Nephron progenitor cell (in vitro differentiated cells): ENCODE measurements around the gene FEM1B.

ENCODE experiments used
- DNase-seq: peaks from one replicate; pipeline ENCODE4 v3.0.0; 2021
- H3K27ac Mint-ChIP-seq: 2 replicates; pipeline ENCODE4 v1.8.0; 2021; ENCODE audit warnings: mild to moderate bottlenecking, moderate library complexity, mixed read lengths
- H3K27me3 Mint-ChIP-seq: 2 replicates; pipeline ENCODE4 v1.8.0; 2021; ENCODE audit warnings: mild to moderate bottlenecking, low read depth, mixed read lengths; ENCODE audit not compliant: poor library complexity
- H3K36me3 Mint-ChIP-seq: 2 replicates; pipeline ENCODE4 v1.8.0; 2021; ENCODE audit warnings: low read depth, mixed read lengths
- H3K4me1 Mint-ChIP-seq: 2 replicates; pipeline ENCODE4 v1.8.0; 2021; ENCODE audit warnings: mixed read lengths
- H3K4me3 Mint-ChIP-seq: 2 replicates; pipeline ENCODE4 v1.8.0; 2021; ENCODE audit warnings: mild to moderate bottlenecking, moderate library complexity, mixed read lengths
- H3K9me3 Mint-ChIP-seq: 2 replicates; pipeline ENCODE4 v1.8.0; 2021; ENCODE audit warnings: mild to moderate bottlenecking, moderate library complexity, mixed read lengths
- CTCF ChIP-seq: fragments of 200-600 bp; sonication (generic); IDR thresholded peaks from 2 replicates; pipeline ENCODE4 v1.5.0; 2021; ENCODE audit warnings: antibody characterized with exemption

FEM1B gene

GRCh38 chr15:68256675-68257450 lies 20.7 kb upstream of the FEM1B start:
- Mint-ChIP-seq H3K27ac (no peak overlapping the region), H3K4me1 (no peaks in the 10 kb centered on the region), H3K4me3 (peak overlapping the region; percentile 77), H3K27me3 (peaks cover 20% of the 10 kb centered on the region), H3K9me3 (no peaks in the 10 kb centered on the region), H3K36me3 (no peaks in the 10 kb centered on the region)
- no peak for TF ChIP-seq CTCF
- peak; percentile 89 for DNase-seq

- no peaks in the 10 kb centered on the region for H3K36me3 Mint-ChIP-seq
- H3K27ac Mint-ChIP-seq: no peak overlapping the region
- no peak overlapping the region for H3K4me3 Mint-ChIP-seq
- H3K4me1 Mint-ChIP-seq: no peaks in the 10 kb centered on the region
- H3K27me3 Mint-ChIP-seq: peaks cover 20% of the 10 kb centered on the region
- no peaks in the 10 kb centered on the region for H3K9me3 Mint-ChIP-seq
- no peak for TF ChIP-seq CTCF
- DNase-seq: no peak
Measured at GRCh38 chr15:68258692-68259091, 18.9 kb upstream of the FEM1B start.

GRCh38 chr15:68259883-68260282 lies 17.7 kb upstream of the FEM1B start:
- no peak for TF ChIP-seq CTCF
- no peak overlapping the region for H3K27ac Mint-ChIP-seq
- H3K27me3 Mint-ChIP-seq: peaks cover 19% of the 10 kb centered on the region
- no peaks in the 10 kb centered on the region for H3K36me3 Mint-ChIP-seq
- DNase-seq: no peak
- H3K4me3 Mint-ChIP-seq: no peak overlapping the region
- no peaks in the 10 kb centered on the region for H3K4me1 Mint-ChIP-seq
- no peaks in the 10 kb centered on the region for H3K9me3 Mint-ChIP-seq

GRCh38 chr15:68261241-68261640 lies 16.3 kb upstream of the FEM1B start:
- Mint-ChIP-seq H3K4me1 (no peaks in the 10 kb centered on the region), H3K27ac (no peak overlapping the region), H3K9me3 (no peaks in the 10 kb centered on the region), H3K4me3 (no peak overlapping the region), H3K27me3 (peaks cover 9% of the 10 kb centered on the region), H3K36me3 (no peaks in the 10 kb centered on the region)
- TF ChIP-seq CTCF: no peak
- no peak for DNase-seq

- Mint-ChIP-seq H3K4me1 (no peaks in the 10 kb centered on the region), H3K27me3 (peaks cover 6% of the 10 kb centered on the region), H3K36me3 (no peaks in the 10 kb centered on the region), H3K4me3 (no peak overlapping the region), H3K27ac (no peak overlapping the region), H3K9me3 (no peaks in the 10 kb centered on the region)
- no peak for DNase-seq
- TF ChIP-seq CTCF: no peak
Measured at GRCh38 chr15:68261980-68262379, 15.6 kb upstream of the FEM1B start.
